ENCODE results near the gene SULF2. TPM values are rescaled to one million over a fixed set of nuclear protein-coding genes. Genes with fewer than 3 reads are reported as not detected.

SULF2 gene
- total RNA-seq, 1 experiment from 2014 or later: 13.0 TPM

DNA sequence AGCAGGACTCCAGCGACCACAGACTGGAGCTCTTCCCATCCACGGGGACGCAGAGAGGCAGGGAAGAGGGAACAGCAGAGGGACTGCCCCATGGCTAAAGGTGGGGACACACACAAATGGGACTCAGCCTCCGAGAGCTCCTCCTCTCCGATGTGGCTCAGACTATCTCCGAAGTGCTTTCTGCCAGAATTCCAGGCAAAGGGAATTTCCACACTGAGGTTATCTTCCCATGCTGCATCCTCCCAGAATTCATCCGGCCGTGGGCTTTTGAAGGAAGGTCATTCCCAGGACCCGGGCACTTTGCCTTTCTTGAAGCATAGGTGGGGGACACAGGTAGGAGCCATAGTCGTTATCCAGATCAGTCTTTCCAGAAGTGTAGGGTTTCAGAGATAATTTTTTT is 67.9 kb downstream of the SULF2 start:
- ChIA-PET RAD21 (ENCODE audit: low non-redundant PET in 1 of 2, low total read pairs in 2 of 2, uncharacterized antibody in 2 of 2, unreplicated experiment in 2 of 2) (no interaction called here), POLR2A (no interaction called here), CTCF (no interaction called here)
- H3K4me2 ChIP-seq (ENCODE audit: low read length): no peak overlapping the region
- H3K4me1 ChIP-seq (ENCODE audit: control insufficient read depth in 1 of 2, insufficient read depth in 2 of 2, low read length in 2 of 2): no peaks in the 10 kb centered on the region
- H3K27ac ChIP-seq (ENCODE audit: low read depth, low read length): no peak overlapping the region
- H4K20me1 ChIP-seq (ENCODE audit: insufficient read depth): no peaks in the 10 kb centered on the region
- H3K9me3 ChIP-seq (ENCODE audit: control insufficient read depth in 1 of 2, insufficient read depth in 1 of 2, low read depth in 1 of 2, low read length in 2 of 2): no peaks in the 10 kb centered on the region
- no peak overlapping the region for H3K4me3 ChIP-seq (replicated peaks in 1 of 2; ENCODE audit: low read depth in 1 of 2, low read length in 2 of 2)
- no peak for ATAC-seq
- H3K9ac ChIP-seq (ENCODE audit: low read length): no peak overlapping the region
- TF ChIP-seq EGR1 (IDR thresholded peaks at IDR 0.05; ENCODE audit: low read depth): no peak
- no peak for TF ChIP-seq EZH2phosphoT487 (IDR thresholded peaks at IDR 0.05; ENCODE audit: borderline replicate concordance)
- TF ChIP-seq TCF7L2 (IDR thresholded peaks at IDR 0.05; ENCODE audit: borderline replicate concordance, extremely low read depth, insufficient read depth, insufficient read length): no peak
- TF ChIP-seq CEBPB (IDR thresholded peaks at IDR 0.05; ENCODE audit: low read depth): no peak
- no peak for TF ChIP-seq CBX3 (IDR thresholded peaks at IDR 0.05; ENCODE audit: low read depth)
- no peak for TF ChIP-seq FOSL1 (IDR thresholded peaks at IDR 0.05; ENCODE audit: low read depth)
- TF ChIP-seq RAD21 (IDR thresholded peaks at IDR 0.05; ENCODE audit: low read depth): no peak
- TF ChIP-seq, protein P1, sequence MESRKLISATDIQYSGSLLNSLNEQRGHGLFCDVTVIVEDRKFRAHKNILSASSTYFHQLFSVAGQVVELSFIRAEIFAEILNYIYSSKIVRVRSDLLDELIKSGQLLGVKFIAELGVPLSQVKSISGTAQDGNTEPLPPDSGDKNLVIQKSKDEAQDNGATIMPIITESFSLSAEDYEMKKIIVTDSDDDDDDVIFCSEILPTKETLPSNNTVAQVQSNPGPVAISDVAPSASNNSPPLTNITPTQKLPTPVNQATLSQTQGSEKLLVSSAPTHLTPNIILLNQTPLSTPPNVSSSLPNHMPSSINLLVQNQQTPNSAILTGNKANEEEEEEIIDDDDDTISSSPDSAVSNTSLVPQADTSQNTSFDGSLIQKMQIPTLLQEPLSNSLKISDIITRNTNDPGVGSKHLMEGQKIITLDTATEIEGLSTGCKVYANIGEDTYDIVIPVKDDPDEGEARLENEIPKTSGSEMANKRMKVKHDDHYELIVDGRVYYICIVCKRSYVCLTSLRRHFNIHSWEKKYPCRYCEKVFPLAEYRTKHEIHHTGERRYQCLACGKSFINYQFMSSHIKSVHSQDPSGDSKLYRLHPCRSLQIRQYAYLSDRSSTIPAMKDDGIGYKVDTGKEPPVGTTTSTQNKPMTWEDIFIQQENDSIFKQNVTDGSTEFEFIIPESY (IDR thresholded peaks at IDR 0.05; ENCODE audit: extremely low read depth, insufficient replicate concordance, low read length): no peak
- no peak for TF ChIP-seq MAX (IDR thresholded peaks at IDR 0.05)
- no peak for TF ChIP-seq JUND (IDR thresholded peaks at IDR 0.05)
- no peak for TF ChIP-seq ZFX (IDR thresholded peaks at IDR 0.05)
- DNase-seq (ENCODE audit: low read depth, low spot score): no peak
- no peak overlapping the region for H2AFZ ChIP-seq (ENCODE audit: low read depth, low read length, poor library complexity, severe bottlenecking)
- BruUV-seq (replicated peaks): no TSS peak
- H3K27me3 ChIP-seq (ENCODE audit: insufficient read depth, low read length): no peaks in the 10 kb centered on the region
- H3K36me3 ChIP-seq (ENCODE audit: control insufficient read depth in 1 of 2, insufficient read depth in 2 of 2, low read length in 2 of 2): no peaks in the 10 kb centered on the region
- no peaks in the 10 kb centered on the region for H3K79me2 ChIP-seq (ENCODE audit: insufficient read depth, low read length)
- intact Hi-C loops (cut with micrococcal nuclease): no loop called here
- no peaks in the 10 kb centered on the region for H3K9me2 ChIP-seq (ENCODE audit: insufficient read depth)
